HG03378 (cell line): ENCODE measurements around the gene PABPN1L.
"Not testable (repeated sequence)": the region's sequence is repeated elsewhere in the genome, so short reads cannot be mapped to it uniquely, and the experiment has no call there.

Experiments
- ATAC-seq: cut with Tn5 transposase; IDR thresholded peaks from one replicate; pipeline ENCODE4 v1.9.1; 2021; ENCODE audit warnings: mild to moderate bottlenecking, moderate library complexity; ENCODE audit not compliant: unreplicated experiment

The PABPN1L gene

DNA sequence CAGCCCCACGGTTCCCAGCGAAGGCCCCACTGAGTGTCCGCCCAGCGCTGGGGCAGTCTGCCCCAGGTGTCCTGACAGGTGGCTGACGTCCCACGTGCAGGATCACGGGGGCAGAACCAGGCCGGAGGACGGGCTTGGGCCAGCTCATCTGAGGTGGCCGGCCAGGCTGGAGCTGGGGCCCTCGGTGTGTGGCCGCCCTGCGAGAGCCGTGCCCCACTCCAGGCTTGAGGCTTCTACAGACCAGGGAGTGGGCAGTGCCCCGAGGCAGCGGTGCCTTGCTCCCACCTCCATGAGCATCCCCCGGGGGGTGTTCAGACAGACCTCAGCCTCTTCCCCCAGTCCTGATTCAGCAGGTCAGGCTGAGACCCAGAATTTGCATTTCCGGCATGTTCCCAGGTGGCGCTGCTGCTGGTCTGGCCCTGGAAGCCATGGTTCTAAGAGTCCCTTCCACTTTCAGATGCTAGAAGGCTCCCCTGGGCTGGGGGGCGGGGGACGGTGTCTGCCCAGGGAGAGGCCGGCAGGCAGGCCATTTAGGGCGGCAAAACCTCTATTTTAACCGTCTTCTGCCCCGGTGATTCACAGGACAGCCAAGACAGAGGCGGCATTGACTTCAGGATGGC, 35.4 kb upstream of the PABPN1L start:
- no peak for ATAC-seq

DNA sequence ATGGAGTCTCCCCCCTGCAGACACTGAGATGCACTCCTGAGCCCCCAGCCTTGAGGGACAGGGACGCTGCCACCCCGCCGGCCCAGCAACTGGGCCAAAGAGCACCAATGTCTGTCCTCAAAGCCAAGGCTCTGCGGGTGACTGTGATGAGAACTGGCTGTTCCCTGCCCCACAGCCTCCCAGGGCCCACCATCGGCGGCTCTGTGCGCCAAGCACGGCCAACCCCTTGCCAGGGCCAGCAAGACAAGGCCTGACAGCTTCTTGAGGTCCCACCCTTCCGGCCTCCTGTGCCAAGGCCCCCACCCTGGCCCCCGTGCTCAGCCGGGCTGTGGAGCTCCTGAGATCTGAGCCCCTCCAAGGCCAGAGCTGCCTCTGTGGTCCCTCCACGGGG, 34.2 kb upstream of the PABPN1L start:
- ATAC-seq: no peak

DNA sequence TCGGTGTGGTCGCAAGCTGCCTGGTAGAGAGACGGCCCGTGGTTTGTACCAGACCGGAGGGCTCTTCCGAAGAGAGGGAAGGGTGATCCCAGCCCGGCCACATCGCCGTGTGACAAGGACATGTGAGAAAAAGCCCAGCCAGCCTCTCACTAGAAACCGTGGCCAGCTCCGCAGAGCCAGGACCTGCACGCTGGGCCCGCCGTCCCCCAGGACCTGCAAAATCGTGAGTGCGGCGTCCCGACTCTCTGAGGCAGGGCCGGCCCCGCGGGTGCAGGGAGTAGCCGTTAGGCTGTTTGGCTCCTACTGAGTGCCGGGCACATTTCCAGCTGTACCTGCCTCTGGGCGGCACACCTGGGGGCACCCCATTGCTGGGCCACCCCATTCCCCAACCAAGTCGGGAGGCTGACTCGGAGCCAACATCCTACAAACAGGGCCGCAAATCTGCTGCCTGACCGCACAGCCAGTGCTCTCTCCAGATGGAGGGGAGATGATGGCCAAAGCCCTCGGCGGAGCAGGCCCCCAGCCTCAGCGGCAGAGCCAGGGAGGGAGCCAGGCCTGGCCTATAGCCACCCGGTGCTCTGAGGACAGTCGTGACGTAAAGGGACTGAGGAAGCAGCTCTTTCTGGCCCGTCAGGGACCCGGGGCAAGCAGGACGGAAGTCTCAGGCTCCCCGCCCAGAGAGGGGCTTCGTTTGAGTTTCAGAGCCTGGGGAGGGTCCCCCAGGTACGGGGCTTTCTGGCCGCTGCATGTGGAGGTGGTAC, 33.6 kb upstream of the PABPN1L start:
- no peak for ATAC-seq

DNA sequence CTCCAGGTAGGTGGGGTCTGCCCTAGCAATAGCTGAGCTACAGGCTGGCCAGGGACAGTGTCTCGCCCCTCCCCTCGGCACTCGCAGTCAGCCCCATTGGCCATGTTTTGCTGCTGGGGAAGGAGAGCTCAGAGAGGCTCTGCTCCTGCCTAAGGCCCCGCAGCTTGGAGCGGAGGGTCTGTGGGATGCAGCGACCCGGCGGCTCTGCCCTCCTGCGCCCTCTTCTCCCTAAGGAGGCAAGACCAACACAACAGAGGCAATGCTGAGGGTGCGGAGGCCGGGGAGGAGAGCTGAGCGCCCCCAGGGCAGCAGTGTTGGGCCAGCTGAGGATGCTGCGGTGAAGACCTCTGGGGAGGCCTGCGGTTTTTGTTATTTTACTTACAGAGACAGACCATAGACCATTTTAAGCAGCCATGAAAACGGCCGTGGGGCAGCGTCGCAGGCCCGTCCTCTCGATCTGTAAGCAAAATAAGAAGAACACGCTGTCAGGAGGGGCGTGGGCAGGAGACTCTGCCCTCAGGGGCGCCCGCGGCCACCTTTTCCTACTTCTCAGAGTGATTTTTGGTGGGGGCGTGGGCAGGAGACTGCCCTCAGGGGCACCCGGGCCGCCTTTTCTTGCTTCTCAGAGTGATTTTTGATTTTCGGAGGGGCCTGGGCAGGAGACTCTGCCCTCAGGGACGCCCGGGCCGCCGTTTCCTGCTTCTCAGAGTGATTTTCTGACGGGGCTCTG, 31.4 kb upstream of the PABPN1L start:
- ATAC-seq: no peak

DNA sequence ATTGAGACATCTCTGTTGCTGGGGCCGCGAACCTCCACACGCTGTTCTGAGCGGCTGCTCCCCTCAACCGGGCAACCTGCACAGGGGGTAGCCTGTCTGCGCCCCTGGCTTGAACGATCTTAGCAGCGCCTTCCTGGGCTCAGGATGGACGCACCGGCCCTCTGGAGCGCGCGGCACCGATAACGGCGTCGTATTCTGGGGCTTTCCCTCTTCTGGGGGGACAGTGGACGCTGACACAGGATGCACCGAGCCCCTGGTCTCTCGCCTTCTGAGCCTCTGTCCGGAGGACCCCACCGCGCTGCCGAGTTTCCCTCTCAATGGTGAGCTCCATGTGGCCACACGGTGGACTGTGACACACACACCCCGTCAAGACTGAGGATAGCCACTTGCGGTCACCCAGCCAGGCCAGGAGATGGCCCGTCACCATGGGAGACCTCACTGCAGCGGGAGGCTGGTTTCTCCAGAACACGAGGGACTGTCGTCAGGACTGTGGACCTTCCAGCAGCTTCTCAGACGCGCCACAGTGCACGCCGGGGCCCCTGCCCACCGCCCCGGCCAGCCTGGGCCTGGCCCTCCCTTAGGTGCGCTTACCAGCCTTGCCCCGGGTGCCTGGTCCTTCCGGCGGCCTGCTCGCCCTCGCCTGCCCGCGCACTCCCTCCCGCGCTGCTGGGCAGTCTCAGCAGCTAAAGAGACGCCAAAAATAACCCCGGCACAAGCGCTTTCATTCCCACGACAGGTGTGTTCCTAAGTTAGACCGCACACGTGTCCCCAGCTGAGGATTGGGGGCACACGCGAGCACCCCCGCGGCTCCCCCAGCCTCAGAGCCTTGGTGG, 30.0 kb upstream of the PABPN1L start:
- no peak for ATAC-seq

DNA sequence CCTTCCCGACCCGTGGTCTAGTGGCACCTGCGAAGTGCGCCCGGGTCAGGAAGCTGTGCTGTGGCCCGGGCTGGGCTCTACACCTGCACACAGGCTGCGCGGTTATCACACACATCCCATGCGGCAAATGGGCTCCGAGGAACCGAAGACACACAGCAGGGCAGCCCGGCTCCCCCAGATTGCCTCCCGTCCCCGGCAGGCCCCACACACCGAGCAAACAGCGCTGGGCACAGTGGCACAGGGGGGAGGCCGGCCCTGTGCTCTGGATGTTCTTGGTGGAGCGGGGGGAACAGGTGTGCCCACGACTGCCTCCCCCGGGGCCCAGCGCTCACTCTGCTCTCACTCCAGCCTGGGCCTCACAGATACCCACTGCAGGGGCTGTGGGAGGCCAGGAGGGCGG, 28.9 kb upstream of the PABPN1L start:
- ATAC-seq: no peak

DNA sequence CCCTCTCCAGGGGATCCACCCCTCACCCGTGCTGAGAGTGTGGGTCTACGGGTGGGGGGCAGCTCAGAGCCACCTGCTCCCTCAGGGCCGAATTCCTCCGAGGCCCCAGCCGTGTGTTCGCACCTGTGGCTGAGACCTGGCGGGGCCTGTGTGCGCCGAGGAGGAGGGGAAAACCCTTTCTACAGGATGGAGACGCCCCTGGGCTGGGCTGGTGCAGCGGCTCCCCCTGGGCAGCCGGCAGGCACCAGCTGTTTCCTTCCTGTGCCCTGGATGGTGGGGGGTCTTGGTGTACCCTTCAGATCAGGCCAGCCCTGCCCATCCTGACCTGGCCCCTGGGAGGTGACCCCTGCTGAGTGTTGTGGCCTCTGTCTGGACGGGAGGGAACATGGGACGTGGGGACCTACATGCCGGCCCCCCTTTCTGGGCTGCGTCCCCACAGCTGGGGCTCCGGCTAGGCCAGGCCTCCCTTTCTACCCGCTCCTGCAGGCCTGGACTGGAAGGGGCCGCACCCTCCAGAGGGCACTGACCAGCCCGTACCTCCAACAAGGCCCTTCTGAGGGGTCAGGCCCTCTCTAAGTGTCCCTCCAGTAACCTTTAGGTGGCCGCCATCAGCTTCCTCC, 28.3 kb upstream of the PABPN1L start:
- ATAC-seq: no peak

DNA sequence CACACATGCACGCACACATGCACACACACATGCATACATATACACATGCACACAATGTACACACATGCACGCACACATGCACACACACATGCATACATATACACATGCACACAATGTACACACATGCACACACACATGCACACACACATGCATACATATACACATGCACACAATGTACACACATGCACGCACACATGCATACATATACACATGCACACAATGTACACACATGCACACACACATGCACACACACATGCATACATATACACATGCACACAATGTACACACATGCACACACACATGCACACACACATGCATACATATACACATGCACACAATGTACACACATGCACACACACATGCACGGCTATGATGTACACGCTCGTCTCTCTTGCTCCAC, 27.8 kb upstream of the PABPN1L start:
- not testable (repeated sequence) for ATAC-seq

DNA sequence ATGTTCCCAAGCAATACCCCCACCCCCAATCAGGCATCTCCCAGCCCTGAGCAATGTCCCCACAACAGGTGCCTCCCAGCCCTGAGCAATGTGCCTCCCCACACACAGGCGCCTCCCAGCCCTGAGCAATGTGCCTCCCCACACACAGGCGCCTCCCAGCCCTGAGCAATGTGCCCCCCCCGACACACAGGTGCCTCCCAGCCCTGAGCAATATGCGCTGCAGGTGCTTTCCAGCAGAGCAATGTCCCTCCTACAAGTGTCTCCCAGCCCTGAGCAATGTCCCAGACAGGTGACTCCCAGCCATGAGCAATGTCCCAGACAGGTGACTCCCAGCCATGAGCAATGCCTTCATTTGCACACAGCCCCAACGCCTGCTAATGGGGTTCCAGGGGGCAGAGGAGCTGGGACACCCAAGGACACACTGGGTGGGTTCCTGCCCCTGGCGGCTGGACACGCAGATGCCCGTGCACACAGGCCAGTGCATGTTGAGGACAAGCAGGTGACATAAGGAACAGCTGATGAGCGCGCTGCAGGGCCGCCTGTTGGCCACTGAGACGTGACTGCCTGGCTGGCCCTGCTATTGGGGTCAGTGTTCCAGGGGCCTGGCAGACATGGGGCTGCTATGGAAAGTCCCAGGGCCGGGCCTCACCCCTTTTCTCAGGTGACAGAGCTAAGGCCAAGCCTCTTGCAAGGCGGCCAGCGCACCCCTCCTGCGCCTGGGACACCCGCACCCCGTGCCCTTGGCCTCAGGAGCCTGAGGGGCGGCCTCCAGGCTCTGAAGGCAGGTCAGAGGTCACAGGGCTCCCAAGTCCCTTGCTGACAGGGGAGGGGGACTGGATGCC, 26.9 kb upstream of the PABPN1L start:
- ATAC-seq: no peak

DNA sequence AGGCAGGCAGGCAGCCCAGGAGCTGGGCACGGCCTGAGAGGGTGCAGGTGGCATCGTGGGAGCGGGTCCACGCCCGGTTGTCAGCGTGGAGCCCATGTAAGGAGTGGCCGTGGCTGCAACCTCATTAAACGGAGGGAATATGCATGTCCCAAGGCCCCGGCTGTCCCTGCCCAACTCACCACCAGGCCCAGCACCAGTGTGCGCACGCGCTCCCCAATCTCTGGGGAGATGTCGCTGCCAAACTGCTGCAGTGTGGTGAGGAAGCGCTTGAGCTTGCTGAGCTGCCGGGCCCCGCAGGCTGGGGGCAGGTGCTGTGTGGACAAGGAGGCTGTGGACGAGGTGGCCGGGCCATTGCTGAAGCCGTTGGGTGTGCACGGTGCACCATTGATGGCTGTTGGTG, 25.6 kb upstream of the PABPN1L start:
- ATAC-seq: no peak

DNA sequence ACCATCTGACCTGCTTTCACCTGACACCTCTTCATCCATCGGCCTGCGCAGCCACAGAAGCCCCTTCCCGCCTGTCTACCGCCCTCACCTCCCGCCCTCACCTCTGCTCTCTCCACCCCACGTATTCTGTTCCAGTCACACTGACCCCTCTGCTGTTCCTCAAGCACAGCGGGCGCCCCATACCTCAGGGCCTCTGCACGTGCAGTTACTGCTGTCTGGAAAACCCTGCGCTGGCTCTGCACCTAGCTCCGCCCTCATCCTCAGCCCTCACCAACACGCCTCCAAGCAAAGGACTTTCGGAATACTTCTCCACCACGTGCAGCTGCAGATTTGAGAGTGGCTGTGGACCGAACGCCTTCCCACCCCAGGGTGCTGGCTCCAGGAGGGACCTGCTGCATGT, 24.6 kb upstream of the PABPN1L start:
- no peak for ATAC-seq

DNA sequence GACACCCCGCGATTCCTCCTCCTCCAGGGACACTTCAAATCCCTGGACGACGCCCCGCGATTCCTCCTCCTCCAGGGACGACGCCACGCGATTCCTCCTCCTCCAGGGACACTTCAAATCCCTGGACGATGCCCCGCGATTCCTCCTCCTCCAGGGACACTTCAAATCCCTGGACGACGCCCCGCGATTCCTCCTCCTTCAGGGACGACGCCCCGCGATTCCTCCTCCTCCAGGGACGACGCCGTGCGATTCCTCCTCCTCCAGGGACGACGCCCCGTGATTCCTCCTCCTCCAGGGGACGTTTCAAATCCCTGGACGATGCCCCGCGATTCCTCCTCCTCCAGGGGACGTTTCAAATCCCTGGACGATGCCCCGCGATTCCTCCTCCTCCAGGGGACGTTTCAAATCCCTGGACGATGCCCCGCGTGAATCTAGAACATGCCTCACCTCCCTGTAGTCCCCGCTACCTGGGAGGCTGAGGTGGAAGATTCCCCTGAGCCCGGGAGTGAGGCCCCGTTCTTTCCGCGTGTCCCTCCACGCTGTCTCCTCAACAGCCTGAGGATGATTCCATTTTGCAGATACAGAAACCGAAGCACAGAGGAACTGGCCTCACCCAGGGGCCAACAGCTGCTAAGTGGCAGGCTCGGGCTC, 23.4 kb upstream of the PABPN1L start:
- ATAC-seq: not testable (repeated sequence)

DNA sequence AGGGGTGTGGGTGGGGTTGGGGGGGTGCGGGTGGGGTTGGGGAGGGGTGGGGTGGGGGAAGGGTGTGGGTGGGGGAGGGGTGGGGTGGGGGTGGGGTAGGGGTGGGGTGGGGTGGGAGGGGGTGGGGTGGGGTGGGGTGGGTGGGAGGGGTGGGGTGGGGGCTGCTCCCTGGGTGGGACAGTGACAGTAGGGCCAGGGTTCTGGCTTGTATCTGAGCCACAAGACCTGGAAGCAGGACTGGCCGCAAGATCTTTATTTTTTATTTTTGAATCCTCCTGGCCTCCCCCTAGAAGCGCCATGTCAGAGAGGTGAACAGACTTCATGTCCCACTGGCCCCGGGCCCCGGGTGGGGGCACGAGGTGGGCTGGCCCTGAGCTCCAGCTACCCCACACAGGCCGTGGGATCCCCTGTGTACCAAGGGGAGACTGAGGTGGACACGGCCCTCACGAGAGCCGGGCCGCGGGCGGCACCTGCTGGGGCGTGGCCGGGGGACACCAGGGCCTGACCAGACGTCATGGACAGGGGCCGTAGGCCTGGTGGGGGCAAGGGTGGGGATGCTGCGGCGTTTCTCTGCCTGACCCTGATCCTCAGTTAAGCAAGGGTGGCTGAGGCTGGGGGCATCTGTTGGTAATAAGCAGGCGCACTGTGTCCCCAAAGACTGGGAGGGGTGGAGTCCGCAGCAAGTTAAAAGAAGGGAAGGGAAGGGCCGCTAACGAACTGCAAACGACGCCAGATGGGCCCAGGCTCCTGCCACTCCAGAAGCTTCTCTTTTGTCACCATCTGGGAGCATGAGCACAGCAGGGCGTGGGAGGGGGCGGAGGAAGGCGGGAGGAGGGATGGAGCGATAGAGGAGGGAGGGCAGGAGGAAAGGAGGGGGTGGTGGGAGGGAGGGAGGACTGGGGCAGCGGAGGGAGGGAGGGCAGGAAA, 22.3 kb upstream of the PABPN1L start:
- ATAC-seq: no peak

DNA sequence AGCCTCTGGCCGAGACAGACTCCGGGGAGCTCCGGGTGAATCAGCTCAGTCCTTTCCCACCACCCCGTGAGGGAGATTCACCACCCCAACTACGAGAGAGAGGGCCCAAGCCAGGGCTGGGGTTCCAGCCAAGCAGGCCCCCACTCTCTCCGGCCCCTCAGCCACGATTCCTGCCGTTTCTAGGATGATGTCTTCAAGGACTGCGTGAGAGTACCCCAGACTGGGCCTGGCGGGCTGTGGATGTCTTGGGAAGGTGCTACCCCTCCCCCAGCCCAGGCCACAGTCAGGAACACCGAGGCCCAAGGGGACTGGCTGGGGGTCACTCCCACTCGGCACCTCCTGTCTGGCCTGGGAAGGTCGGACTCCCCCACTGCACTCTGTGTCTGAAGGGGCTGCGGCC, 21.6 kb upstream of the PABPN1L start:
- no peak for ATAC-seq

DNA sequence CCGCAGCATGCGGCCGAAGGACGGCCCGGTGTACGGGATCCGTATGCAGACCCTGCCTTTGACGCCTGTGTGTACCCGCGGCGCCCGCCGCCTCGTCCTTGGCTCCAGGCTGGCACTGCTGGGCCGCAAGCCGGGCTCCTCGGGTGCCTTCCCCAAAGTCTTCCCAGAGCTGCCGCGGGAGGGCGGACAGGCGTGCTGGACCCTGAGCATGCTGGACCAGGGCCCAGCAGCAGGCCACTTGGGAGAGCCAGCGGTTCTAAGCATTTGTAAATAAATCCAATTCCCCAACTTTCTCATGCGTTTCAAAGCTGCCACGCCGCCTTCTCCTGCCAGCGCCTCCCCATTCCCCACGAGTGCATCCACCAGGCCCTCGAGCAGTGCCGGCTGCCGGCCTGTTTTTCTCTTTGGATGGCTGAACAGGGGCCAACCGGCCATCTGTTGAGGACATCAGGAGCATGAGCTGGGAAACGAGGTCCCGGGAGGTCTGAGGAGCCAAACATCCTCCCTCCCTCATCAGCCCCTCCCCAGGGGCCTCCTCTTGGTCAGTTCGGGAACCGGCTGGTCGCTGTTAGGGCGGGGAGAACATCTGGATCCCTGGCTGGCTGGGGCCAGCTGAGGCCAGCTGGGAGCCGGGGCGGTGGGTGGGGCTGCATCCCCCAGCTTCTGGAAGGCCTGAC, 20.5 kb upstream of the PABPN1L start:
- ATAC-seq: no peak

DNA sequence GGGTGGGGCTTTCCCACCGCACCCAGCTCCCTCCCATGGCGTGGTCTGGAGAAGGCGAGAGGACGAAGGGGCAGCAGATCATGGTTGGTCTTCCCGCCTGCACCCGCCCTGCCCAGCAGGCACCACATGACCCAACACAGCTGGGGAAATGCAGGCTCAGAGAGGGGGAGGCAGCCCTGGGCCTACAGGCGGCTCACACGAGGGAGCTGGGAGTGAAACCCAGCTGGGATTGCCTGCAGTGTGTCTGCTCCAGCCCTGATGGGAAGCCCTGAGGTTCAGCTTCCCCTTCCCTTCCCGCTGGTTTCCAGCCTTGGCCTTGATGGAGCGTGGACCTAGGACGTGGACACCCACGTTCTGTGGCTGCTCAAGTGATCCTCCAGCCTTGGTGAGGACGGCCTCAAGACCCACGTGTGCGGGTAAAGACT, 20.0 kb upstream of the PABPN1L start:
- no peak for ATAC-seq

DNA sequence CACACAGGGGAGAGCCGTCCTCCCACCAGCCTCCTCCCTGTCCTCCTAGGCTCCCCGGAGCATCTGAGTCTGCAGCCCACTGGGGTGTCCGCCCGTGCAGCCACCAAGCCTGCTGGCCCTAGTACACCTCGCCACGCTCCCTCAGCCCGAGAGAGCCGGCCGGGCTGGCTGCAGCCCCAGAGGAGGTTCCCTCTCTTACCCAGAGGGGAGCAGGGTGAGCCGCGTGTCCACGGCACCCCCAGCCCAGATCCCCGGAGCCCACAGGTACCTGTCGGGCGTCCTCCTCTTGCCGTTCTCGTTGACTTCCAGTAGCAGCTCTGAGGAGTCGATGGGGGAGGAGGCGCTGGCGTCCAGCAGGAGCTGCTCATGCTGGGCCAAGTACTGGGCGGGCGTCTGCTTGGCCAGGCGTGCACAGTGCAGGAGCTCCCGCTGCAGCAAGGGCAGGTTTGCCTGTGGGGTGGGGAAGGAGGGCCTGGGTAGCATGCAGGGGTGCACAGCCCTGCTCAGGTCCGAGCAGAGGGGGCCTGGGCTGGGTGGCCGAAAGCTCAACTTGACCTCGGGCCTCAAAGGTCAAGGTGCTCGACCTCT, 19.3 kb upstream of the PABPN1L start:
- no peak for ATAC-seq
